Activated CD4-positive, CD25-positive, alpha-beta regulatory T cell treated with anti-CD3 and anti-CD28 coated beads, Interleukin-2, amount 50 U/mL, for 72 hours (primary cell): ENCODE results near the gene C4BPA.

Source experiments
- DNase-seq: peaks from one replicate; pipeline ENCODE4 v3.0.0; 2021

C4BPA gene

DNA sequence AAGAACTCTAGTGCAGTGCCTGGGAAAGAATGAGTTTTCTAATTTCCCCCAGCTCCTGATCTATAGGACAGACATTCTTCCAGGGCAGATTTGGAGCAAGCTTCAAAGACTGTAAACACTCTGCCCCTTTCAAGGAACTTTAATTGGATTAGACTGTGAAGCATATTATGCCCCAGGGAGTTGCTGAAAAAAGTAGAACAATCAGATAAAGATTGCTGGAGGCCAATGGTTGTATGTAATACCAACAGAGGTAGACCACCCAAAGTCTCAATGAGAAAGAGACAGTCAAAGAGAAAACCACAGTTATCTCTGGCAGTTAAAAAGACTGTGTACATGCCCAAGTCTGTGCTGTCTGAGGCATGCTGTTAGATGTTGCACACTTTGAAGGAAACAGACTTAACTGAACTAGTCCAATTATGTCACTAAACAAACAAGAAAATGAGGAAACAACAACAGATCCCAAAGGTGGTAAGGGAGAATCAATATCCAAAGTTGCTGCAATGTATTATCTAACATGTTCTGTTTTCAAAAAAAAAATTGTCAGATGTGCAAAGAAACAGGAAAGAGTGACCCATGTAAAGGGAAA is 24.4 kb downstream of the C4BPA start:
- DNase-seq, result no peak

DNA sequence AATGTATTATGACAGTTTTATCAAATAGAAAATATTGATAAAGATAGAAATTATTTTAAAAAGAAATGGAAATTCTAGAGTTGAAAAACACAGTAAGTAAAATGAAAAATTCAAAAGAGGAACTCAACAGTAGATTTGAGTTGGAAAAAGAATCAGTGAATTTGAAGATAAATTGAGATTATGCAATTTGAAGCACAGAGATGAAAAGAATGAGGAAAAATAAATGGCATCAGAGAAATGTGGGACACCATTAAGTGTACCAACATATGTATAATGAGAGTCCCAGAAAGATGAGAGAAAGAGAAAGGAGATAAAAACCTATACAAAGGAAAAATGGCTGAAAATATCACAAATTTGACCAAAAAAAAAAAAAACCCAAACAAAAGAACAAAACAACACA is 25.0 kb downstream of the C4BPA start:
- DNase-seq, result no peak

DNA sequence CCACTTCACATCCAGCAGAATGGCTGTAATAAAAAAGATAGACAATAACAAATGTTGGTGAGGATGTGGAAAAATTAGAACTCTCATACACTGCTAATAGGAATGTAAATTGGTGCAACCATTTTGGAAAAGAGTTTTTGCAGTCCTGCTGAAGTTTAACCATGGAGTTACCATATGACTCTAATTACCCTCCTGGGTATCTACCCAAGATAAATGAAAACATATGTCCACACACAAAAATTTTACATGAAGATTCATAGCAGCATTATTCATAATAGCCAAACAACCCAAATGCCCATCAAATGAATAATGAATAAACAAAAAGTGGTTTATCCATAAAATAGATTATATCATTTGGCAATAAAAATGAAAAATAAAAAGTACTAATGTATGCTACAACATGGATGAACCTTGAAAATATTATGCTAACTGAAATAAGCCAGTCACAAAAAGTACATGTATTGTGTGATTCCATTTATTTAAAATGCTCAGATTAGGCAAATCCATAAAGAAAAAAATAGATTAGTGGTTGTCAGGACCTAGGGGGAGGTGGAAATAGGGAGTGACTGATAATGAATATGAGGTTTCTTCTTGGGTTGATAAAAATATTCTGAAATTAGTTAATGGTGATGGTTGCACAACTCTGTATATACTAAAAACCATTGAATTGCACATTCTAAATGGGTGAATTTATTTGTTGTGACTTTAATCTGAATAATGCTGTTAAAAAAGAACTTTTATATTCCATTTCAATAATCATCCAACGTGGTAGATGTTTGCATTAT is 26.4 kb downstream of the C4BPA start:
- DNase-seq, result no peak

DNA sequence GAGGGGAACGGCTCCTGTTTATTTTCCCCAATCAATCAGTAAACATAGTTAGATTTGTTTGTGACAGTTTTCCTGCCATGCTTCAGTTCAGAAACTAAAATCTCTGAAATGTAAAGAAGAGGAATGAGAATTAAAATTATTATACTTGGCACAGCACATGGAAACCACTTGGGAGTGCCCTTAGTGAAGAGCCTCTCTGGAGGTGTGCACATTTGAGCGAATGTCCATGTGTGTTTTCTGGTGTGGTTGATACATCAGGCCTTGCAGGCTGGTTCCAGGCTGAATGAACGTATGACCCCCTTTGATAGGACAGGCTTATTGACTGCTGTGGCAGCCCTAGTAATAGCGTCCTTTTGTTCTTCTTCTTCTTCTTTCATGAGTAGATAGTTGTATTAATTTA is 27.1 kb downstream of the C4BPA start:
- no peak for DNase-seq

DNA sequence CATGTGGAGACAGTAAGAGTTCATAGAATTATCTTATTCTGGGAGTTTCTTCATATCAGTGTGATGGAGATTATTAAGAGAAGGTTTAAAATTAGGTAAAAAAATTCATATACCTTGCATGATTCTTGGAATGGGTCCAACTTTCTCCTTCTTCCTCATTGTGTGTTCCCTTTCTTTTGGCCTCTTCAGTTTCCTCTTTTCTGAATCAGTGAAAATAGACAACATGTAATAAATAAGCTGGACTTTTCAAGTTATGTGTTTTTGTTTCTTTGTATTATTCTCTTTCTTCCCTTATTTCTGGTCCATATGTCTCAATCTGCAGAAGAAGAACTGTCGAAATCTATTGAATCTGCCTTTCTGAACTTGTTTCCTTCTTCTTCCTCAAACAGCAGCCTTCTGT is 30.5 kb downstream of the C4BPA start:
- no peak for DNase-seq

DNA sequence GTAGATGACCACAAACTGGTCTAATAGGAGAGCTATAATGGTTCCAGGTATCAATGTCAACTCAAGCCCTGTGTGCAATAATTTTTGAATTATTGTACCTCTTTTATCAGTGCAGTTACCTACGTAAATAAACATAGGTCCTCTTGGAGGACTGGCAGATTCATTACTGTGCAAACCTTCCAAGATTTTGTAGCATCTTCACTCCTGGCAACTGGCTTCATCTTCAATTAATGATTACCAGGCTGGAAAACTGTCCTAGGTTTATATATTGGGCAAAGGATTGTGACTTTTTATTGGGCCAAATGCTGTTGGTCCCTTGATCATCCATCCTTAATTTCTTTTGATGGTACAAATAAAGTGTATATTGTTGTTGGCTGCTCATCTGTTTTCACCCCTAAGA is 35.6 kb downstream of the C4BPA start:
- DNase-seq, result no peak

DNA sequence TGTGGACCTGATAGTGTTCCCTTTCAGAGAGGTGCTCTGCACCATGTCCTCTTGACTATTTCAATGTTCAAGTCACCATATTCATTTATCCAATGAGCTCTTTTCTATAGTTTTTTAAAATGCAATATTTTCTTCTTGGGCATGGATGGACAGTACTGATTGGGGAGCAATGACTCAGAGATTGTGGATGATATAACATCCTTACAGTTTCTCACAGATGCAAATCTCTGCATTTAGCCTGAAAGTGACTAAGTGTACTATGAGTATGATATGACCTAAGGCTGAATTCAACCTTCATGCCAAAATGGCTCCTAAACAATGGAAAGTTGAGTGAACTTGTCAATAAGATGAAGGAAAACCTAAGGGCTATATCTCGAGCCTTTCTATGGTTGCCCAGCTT is 36.5 kb downstream of the C4BPA start:
- no peak for DNase-seq

DNA sequence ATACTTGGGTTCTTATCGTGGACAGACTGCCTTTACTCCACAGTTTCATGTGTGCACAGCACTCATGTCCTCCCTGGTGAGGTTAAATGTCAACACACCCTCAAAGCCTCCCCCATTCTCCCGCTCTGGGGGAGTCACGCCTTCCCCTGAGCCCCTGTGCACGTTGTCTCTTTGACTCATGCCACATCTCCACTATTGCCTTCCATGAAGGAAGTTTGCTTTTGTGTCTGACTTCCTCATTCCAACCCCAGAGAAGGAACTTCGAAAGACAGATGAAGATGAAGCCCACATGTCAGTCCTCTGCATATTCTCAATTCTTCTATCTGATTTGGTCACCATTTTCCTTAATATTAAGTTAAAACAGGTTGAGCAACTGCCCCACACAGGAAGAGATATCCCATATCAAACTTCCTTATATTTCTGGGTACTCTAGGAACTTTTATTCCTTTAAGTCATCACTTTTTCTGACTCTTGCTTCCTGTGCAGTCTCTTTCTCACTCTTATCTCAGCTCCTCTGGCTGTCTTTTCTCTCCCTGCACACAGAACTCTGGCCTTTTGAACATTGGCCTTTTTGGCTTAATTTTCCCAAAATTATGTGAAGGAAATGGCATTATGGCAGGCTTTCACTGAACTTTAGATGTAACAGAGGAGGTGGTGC is 41.5 kb downstream of the C4BPA start:
- DNase-seq, result no peak

DNA sequence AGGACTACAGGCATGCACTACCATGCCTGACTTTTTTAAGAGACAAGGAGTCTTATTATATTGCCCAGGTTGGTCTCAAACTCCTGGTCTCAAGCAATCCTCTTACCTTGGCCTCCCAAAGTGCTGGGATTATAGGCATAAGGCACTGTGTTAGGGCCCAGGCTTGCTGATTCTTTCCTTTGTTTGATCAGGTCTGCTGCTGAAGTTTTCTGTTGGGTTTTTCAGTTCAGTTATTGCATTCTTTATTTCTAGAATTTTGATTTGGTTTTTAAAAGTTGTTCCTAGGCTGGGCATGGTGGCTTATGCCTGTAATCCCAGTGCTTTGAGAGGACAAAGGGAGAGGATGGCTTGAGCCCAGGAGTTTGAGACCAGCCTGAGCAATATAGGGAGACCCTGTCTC is 47.9 kb downstream of the C4BPA start:
- no peak for DNase-seq

DNA sequence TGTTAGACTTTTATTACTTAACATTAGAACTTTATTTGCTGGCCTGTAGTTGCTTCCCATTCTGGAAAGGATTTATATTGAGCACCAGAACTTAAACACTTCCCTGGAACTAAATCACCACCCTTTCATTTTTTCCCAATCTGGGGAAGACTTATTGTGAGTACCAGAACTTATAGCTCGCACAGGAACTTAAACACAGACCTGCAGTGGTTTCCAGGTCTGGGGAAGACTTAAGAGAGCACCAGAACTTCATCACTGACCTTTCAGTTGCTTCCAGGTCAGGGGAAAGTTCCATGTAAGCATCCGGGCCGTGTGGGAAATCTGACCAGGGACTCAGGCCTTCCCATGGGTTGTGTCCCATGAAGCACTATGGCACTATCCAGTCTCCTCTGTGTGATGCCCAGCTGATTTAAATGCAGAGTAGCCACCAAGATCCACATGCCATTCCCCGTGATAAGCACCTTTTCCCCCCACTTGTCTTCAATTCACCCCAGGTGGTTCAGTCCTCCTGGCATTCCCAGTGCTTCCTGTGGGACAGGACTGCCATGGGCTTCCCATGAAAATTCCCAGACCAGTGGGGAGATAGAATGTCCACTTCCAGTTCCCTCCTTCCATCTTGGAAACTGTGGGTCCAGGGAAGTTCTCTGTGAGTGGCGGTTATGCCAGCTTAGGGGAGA is 48.9 kb downstream of the C4BPA start:
- no peak for DNase-seq

DNA sequence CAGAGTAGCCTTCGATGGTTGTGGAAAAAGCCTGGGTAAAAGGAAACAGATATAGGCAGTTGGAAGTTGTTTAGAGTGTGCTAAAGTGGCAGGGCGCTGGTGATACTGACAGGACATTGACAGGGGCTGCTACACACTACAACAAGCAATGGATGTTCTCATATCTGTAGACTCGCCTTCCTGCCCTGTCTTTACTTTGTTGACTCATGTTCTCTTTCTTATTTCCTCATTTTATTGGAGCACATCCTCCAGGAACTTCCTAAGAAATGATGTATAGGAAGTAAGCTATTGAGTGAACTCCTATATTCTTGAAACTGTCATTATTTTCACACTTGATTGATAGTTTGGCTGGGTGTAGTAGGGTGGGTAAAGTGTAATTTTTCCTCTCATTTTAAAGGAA is 51.0 kb downstream of the C4BPA start:
- DNase-seq, result no peak

DNA sequence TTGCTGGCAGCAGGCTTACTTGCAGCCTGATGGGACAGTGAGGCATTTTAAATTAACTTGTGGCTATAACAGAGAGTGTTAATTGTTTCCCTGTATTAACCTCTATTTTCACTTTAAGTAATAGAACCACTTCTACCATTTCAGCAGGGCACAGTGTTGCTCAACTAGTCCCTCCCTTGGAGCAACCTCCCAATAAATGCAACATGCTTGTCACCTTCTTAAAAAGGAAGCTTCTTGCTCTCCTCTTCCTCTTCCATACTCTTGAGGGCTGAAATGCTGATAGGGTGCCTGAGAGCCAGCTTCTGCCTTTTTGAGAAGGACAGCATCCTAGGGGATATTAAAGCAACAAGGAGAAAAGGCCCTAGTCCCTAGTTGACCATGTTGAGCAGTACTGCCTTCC is 52.1 kb downstream of the C4BPA start:
- no peak for DNase-seq

DNA sequence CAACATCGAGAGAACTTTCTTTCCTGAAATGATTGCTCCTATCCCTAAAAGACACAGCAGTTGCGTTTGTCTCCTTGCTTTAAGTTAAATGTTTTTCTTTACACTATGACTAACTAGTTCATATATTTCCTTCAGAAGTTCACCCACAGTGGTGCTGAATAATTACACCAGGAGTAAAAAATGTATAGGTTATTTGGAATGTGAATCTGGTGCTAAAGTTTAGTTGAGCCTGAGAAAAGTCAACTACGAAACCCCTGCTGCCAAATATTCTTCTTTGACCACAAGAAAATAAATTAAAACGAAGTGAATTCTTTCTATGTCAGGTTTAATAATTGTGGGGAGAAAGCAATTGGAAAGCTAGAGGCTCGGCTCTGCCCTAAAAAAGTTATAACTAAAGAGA is 52.8 kb downstream of the C4BPA start:
- no peak for DNase-seq

DNA sequence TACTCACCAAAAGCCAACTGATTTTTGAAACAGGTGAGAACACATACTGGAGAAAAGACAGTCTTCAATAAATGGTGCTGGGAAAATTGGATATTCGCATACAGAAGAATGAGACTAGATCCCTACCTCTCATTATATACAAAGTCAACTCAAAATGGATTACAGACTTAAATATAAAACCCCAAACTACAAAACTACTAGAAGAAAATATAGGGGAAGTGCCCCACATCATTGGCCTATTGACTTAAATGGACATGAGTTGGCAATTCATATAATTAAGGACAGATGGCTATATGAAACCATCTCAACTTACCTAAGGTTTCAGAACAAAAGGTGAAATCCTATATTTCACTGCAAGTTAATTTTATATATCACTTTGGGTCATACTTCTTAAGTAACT is 60.1 kb downstream of the C4BPA start:
- DNase-seq, result no peak

DNA sequence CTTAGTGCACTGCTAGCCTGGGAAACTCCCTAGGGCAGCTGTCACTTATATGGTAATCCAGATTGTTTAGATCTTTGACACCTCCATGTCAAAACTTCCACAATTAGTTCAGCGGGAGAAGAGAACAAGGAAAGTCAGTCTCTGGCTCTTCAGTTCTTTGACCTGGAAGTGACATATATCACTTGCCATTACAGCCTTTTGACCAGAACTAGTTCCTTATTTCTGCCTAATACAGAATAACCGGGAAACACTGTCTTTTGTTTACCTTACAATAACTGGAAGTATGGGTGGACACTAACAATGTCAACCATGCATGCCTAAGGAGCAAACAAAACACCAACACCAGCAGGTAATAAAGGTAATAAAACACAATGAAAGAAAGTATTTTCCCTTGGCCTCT is 68.3 kb downstream of the C4BPA start:
- no peak for DNase-seq

DNA sequence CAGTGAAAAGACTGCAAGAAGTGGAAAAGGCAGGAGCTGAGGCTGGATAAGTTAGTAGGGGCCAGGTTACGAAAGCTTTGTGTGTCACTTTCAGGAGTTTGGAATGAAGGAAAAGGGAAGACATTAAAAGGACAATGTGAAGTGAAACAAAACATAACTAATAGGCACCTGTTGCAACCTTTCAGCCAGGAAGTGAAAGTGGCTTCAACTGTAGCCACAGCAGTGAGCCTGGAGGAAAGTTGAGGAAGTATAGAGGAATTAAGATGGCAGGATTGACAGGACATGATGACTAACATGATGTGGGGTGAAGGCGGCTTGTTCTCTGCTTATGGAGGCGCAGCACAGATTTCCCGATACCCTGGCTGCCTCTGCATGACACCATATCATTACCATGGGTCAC is 68.9 kb downstream of the C4BPA start:
- DNase-seq, result no peak

DNA sequence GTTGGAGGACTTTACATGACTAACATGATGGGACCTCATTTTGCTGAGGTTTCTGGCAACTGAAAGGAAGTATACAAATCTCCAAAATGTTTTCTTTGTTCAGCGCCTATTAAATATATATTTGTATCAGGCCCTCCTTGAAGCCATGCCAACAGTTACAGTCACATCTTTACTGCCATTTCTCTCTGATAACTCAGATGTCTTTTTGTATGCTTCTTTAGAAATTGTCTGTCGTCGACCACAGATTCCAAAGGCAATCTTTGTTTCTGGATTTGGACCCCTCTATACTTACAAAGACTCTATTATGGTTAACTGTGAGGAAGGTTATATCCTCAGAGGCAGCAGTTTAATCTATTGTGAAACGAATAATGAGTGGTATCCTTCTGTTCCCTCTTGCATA is 69.4 kb downstream of the C4BPA start:
- no peak for DNase-seq

DNA sequence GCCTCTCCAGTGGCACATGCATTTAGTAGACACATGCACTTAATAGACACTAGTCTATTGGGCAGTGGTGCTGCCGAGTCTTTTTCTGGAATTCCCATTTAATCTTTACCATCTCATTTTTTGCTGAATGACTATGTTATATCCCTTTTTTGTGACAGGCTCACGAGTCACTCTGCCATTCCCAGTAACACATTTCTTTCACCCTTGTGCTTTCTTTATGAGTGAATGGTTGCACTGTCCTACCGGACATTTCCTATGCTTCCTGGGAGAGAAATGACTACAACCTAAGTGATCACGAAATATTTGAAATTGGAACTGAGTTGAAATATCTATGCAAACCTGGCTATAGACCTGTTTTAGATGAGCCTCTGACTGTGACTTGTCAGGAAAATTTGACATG is 70.9 kb downstream of the C4BPA start:
- DNase-seq, result no peak

DNA sequence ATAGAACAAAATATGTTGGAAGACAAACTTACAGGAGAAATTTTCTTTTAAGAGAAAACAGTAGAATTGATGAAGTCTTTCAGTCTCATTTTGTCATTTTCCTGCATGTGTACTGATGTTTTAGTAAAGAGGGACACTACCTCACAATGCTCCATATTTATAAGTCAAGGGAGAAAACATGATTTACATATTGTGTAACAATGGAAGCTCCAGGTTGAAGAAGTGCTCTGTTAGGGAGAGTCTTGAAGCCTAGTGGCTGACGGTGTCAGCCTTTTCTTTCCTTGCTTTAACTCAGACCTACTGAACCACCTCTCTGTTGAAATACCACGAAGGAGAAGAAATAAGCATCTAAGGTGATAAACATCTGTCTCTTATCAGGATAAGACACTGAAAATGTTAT is 75.0 kb downstream of the C4BPA start:
- no peak for DNase-seq

DNA sequence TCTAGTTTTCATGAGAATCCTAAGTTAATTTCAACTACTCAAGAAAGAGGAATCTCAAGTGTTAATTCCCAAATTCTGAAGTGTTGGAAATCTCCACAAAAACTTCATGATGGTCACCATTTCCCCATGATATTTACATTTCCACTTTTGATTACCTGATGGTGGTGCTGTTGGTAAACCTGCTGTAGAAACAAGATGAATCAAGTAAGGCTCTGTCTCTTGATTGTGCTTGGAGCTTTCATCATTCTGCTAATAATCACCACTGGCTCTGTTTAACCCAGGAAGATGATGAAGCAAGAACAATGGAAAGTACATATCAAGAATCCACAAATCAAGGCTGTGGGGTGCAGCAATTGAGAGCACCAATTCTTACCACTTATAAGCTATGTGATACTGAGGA is 77.8 kb downstream of the C4BPA start:
- no peak for DNase-seq

DNA sequence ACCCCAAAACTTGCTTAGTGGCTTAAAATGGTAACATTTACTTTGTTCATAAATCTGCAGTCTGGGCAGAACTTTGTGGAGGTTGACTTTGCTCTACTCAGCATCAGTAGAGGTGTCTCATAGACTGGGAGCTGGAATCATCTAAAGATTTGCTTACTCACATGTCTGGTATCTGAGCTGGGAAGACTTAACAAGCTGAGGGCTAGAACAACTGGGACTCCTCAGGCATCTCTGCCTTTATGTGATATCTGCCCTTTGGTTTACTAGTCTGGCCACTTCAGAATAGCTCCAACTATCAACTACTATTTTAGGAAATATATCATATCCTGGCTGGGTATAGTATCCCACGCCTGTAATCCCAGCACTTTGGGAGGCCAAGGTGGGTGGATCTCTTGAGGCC is 82.5 kb downstream of the C4BPA start:
- DNase-seq, result no peak

DNA sequence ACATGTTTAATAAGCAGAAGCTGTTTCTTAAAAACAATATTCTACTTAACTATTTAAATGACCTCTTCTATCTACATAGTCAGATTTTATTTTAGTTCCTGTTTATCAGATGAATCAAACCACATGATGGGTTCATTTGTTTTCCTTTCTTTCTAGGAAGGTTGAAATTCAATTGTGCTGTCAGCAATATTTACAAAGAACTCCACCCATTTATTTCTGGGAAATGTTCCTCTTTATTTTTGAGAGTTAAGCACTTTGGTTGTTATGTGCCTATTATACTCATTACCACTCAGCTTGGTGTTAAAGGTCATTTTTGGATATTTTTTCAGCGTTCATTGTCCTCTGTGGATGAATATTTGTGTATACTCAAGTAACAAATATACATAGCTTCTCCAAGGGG is 84.9 kb downstream of the C4BPA start:
- no peak for DNase-seq

DNA sequence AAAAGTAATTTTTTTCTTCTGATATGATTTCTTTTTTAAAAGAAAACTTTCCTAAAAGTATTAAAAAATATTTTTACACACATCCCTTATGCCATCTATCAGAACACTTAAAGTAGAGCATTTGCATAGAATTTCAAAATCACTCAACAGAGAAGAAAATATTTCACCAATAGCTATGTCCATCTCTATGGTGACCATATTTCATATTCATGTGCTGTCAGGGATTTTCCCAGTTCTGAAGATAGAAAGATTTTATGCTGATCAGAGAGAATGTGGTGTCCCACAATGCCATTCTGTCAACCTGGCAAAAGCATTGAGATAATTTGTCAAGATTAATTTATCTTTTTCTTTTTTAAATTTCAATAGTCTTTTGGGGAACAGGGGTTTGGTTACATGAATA is 87.0 kb downstream of the C4BPA start:
- DNase-seq, result no peak

DNA sequence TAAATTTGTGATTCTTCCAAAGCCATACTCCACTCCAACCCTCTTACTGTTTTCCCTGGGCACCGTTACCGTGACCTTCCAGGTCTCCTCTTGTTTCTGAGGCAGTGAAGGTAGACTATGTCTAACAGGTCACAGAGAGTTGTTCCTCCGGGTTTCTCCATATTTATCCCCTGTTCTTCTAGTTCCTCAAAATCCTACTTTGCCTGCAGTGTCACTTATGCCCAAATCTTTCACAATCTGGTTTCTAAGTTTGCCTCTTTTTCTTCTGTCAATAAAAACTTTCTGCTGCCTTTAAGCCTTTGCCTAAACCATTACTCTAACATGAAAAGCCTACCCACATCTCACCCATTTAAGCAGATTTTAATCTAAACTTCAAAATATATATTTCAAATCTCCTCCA is 87.7 kb downstream of the C4BPA start:
- no peak for DNase-seq
